KMS-11 (cell line): ENCODE data around the gene BTBD8.

Experiments used
- H2AFZ ChIP-seq: fragments of 200-600 bp; sonication (generic); 2 replicates; pipeline ENCODE4 v1.6.1; 2016; ENCODE audit warnings: antibody characterized with exemption, mixed run types, low read depth
- H3K27ac ChIP-seq: fragments of 200-600 bp; sonication (generic); 2 replicates; pipeline ENCODE4 v1.6.1; 2016; ENCODE audit warnings: mild to moderate bottlenecking, mixed run types
- H3K27me3 ChIP-seq: fragments of 200-600 bp; sonication (generic); 2 replicates; pipeline ENCODE4 v1.6.1; 2017; ENCODE audit warnings: mild to moderate bottlenecking, low read depth, mixed run types, moderate library complexity; ENCODE audit not compliant: insufficient read depth
- H3K36me3 ChIP-seq: fragments of 200-600 bp; sonication (generic); 2 replicates; pipeline ENCODE4 v1.6.1; 2017; ENCODE audit warnings: mild to moderate bottlenecking, mixed run types; ENCODE audit not compliant: insufficient read depth
- H3K4me1 ChIP-seq: fragments of 200-600 bp; sonication (generic); 2 replicates; pipeline ENCODE4 v1.6.1; 2016; ENCODE audit warnings: mild to moderate bottlenecking, low read depth, mixed run types; ENCODE audit not compliant: poor library complexity, severe bottlenecking
- H3K4me2 ChIP-seq: fragments of 200-600 bp; sonication (generic); 2 replicates; pipeline ENCODE4 v1.7.0; 2016; ENCODE audit warnings: mild to moderate bottlenecking, mixed run types
- H3K4me3 ChIP-seq: fragments of 200-600 bp; sonication (generic); IDR thresholded peaks from 2 replicates; pipeline ENCODE4 v1.6.1; 2017; ENCODE audit warnings: low read depth, low read length, mixed read lengths; ENCODE audit not compliant: insufficient read depth
- H3K79me2 ChIP-seq: fragments of 200-600 bp; sonication (generic); 2 replicates; pipeline ENCODE4 v1.6.1; 2016; ENCODE audit warnings: low read depth, mixed run types; ENCODE audit not compliant: insufficient read depth
- H3K9ac ChIP-seq: fragments of 200-600 bp; sonication (generic); 2 replicates; pipeline ENCODE4 v1.6.1; 2016; ENCODE audit warnings: mild to moderate bottlenecking, mixed run types
- H4K20me1 ChIP-seq: fragments of 200-600 bp; sonication (generic); 2 replicates; pipeline ENCODE4 v1.6.1; 2016; ENCODE audit warnings: mild to moderate bottlenecking, mixed run types; ENCODE audit not compliant: insufficient read depth
- TF ChIP-seq, protein P1 (sequence below): fragments of 200-600 bp; sonication (generic); conservative IDR thresholded peaks from 2 replicates; pipeline ENCODE4 v1.6.1; 2017; ENCODE audit warnings: low read depth, mild to moderate bottlenecking, antibody characterized with exemption, low read length, moderate library complexity, mixed read lengths

The BTBD8 gene

DNA sequence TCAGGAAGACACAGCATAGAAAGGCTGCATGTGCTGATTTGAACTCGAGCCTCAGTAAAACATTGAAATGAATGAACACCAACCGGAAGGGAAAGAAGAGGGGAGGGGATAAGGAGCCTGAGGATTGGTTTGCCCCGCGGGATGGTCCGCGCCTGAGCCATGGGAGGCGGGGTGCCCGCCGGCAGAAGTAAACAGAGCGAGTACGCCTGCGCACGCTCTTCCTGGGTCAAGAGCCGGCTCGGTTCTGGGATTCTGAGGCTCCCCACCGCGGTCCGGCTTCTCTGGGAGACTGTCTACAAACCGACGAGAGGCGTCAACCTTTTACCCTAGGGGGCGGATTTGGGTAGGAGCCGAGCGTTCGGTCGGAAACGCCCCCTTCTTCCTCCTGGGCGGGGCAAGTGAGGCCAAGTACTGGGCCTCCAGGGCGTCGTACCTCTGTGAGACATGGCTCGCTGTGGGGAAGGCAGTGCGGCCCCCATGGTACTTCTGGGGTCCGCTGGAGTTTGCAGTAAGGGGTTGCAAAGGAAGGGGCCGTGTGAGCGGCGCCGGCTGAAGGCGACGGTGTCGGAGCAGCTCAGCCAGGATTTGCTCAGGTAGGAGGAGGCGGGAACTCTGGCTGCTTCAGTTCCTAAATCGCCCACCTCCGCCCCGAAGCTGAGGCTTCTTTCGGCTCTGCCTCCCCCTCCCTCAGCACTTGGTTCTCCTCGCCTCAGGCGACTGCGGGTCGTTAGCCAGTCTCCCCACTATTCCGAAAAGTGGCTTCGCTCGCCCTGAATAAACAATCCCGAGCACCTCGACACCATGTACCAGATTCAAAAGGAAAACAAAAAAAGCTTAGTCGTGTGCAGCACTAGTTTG, at the start of gene BTBD8:
TSS of gene BTBD8 (plus strand) at position 218 of the 858 bp plus-strand sequence. CDS start at position 445, 227 bp downstream.
- Histone ChIP-seq H3K4me3 (no peak within 1 kb of the TSS), H3K4me1 (peaks cover 8% of the 10 kb centered on the region), H3K27me3 (no peaks in the 10 kb centered on the region), H2AFZ (peak within 1 kb of the TSS; percentile 94), H4K20me1 (no peaks in the 10 kb centered on the region), H3K79me2 (no peaks in the 10 kb centered on the region), H3K9ac (peak within 1 kb of the TSS; percentile 52; the same call in 1 of the 2 replicates), H3K27ac (no peak within 1 kb of the TSS), H3K4me2 (peak within 1 kb of the TSS; percentile 80), H3K36me3 (no peaks in the 10 kb centered on the region)
- TF ChIP-seq, protein P1, sequence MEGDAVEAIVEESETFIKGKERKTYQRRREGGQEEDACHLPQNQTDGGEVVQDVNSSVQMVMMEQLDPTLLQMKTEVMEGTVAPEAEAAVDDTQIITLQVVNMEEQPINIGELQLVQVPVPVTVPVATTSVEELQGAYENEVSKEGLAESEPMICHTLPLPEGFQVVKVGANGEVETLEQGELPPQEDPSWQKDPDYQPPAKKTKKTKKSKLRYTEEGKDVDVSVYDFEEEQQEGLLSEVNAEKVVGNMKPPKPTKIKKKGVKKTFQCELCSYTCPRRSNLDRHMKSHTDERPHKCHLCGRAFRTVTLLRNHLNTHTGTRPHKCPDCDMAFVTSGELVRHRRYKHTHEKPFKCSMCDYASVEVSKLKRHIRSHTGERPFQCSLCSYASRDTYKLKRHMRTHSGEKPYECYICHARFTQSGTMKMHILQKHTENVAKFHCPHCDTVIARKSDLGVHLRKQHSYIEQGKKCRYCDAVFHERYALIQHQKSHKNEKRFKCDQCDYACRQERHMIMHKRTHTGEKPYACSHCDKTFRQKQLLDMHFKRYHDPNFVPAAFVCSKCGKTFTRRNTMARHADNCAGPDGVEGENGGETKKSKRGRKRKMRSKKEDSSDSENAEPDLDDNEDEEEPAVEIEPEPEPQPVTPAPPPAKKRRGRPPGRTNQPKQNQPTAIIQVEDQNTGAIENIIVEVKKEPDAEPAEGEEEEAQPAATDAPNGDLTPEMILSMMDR = no peak

GRCh38 chr1:92030656-92031107, 49.5 kb upstream of the BTBD8 start:
- no peaks in the 10 kb centered on the region for H3K79me2 ChIP-seq
- H3K27ac ChIP-seq = no peak overlapping the region
- no peaks in the 10 kb centered on the region for H3K27me3 ChIP-seq
- no peaks in the 10 kb centered on the region for H3K36me3 ChIP-seq
- H3K4me2 ChIP-seq = no peak overlapping the region
- TF ChIP-seq, protein P1 = no peak
- no peak overlapping the region for H3K4me3 ChIP-seq
- H4K20me1 ChIP-seq = no peaks in the 10 kb centered on the region
- H3K4me1 ChIP-seq = no peaks in the 10 kb centered on the region
- no peak overlapping the region for H2AFZ ChIP-seq
- H3K9ac ChIP-seq = no peak overlapping the region

DNA sequence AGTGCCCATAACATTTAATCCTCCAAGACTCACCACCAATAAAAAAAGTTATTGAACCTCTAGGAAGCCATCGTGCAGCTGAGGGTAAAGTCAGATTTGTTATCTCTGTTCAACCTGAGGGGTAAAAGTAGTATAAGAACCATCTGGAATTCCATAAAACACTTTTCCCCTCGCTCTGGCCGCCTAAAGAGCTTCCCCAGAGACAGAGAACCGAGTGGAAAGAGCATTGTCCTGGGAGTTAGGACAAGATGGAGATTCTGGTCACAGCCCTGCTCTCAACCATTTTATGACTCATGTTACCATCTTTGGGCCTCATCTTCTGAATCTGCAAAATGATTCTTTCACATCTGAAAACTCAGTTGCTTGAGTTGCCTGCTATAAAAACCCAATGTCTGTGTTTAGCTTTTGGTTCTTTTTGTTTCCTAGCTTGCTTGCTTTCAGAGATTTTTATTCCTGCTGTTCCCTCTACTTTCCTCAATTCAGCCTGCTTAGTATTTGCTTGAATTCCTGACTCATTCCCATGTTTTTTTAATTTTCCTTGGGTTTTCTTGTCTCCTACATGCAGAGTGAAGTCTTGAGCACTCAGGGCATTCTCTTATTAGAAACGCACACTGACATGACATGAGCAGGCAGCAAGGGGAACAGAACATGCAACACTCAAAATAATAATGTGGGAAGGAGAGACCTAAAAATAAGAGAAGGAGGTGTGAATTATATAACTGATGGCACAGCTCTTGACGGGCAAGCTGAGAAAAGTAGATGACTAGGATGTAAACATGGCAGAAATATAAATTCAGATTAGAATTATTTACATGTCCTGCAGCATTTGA, 48.6 kb upstream of the BTBD8 start:
- H3K4me3 ChIP-seq = no peak overlapping the region

GRCh38 chr1:92037400-92037799, 42.7 kb upstream of the BTBD8 start:
- no peaks in the 10 kb centered on the region for H3K4me1 ChIP-seq
- H3K79me2 ChIP-seq = no peaks in the 10 kb centered on the region
- no peak overlapping the region for H3K27ac ChIP-seq
- H3K36me3 ChIP-seq = no peaks in the 10 kb centered on the region
- H4K20me1 ChIP-seq = no peaks in the 10 kb centered on the region
- H3K4me2 ChIP-seq = no peak overlapping the region
- no peak overlapping the region for H2AFZ ChIP-seq
- no peaks in the 10 kb centered on the region for H3K27me3 ChIP-seq
- TF ChIP-seq, protein P1 = no peak
- H3K4me3 ChIP-seq = no peak overlapping the region
- no peak overlapping the region for H3K9ac ChIP-seq

More for the DNA sequence above, 48.6 kb upstream of the BTBD8 start:
- Histone ChIP-seq H2AFZ (no peak overlapping the region), H3K36me3 (no peaks in the 10 kb centered on the region), H3K27me3 (no peaks in the 10 kb centered on the region), H4K20me1 (no peaks in the 10 kb centered on the region), H3K4me1 (no peaks in the 10 kb centered on the region), H3K4me2 (no peak overlapping the region), H3K79me2 (no peaks in the 10 kb centered on the region), H3K9ac (no peak overlapping the region), H3K27ac (no peak overlapping the region)
- TF ChIP-seq, protein P1 = no peak
